ENCODE results near the gene ZMAT3. TPM values are rescaled to one million over a fixed set of nuclear protein-coding genes. Genes with fewer than 3 reads are reported as not detected.
A peak's percentile ranks its signal among the peaks of the same experiment; 100 is the strongest.
"Not testable (repeated sequence)": the region's sequence is repeated elsewhere in the genome, so short reads cannot be mapped to it uniquely, and the experiment has no call there.

The ZMAT3 gene
- total and polyA plus RNA-seq, 2 of the 13 experiments (the other 11 are each of a cell fraction or from before 2014, with no cell fraction given): 11.4 to 11.7 TPM

- in situ Hi-C loops (cut with HindIII; ENCODE audit: extremely low pct_ligation_motif_present, low pct_unique_long_range_greater_than_20kb); POLR2A ChIA-PET; H2AFZ ChIP-seq (ENCODE audit: low read length); H4K20me1 ChIP-seq (ENCODE audit: insufficient read depth, low read length); CTCF ChIA-PET (ENCODE audit: low intra/inter-chr PET ratio, low total read pairs); BruUV-seq (replicated peaks); H3K36me3 ChIP-seq (replicated peaks in 1 of 2; ENCODE audit: control insufficient read depth in 1 of 2, insufficient read depth in 2 of 2, low read length in 2 of 2); H3K9me3 ChIP-seq (ENCODE audit: low read length); H3K27me3 ChIP-seq (ENCODE audit: control insufficient read depth in 1 of 2, insufficient read depth in 2 of 2, low read length in 2 of 2); H3K4me3 ChIP-seq (replicated peaks in 1 of 3; ENCODE audit: insufficient read depth in 1 of 3, low read depth in 2 of 3, low read length in 3 of 3); TF ChIP-seq FOXA1, NR2F6 (IDR thresholded peaks at IDR 0.05): not testable (repeated sequence)
- H3K27ac ChIP-seq (ENCODE audit: extremely low read length, insufficient read depth, low read length): peak overlapping the region; percentile 68
- peaks cover 38% of the 10 kb centered on the region for H3K79me2 ChIP-seq (ENCODE audit: insufficient read depth, low read length)
- intact Hi-C loops (cut with micrococcal nuclease; ENCODE audit: unreplicated experiment): loop anchor here (2.0 kb wide), 1 partner anchor 24 kb away; no protein-coding TSS in a partner anchor
- DNase-seq (ENCODE audit: low spot score) (peak; percentile 77), ATAC-seq (peak; percentile 88), FAIRE-seq (peak; percentile 60)
- peak overlapping the region; percentile 62 for H3K4me2 ChIP-seq (ENCODE audit: low read depth, low read length)
- WGBS (ENCODE audit: low lambda C conversion rate): 42% methylated on average over 3 of the region's 4 CpGs
- peaks cover 25% of the 10 kb centered on the region for H3K4me1 ChIP-seq (ENCODE audit: insufficient read depth, low read length)
- H3K9ac ChIP-seq (ENCODE audit: insufficient read depth, low read depth, low read length): peak overlapping the region; percentile 21; the same call in 1 of the 2 replicates
- TF ChIP-seq ZBTB7A (CRISPR knock-in tag; IDR thresholded peaks at IDR 0.05) (peak; percentile 54; the same call in 1 of the 2 replicates), POLR2AphosphoS5 (IDR thresholded peaks at IDR 0.05; ENCODE audit: low read depth, low read length) (0 out of 2 replicates have a peak, but pooled peaks have one; percentile 25), POGZ (CRISPR knock-in tag; IDR thresholded peaks at IDR 0.05) (peak; percentile 13; the same call in 1 of the 2 replicates), ZNF292 (CRISPR knock-in tag; IDR thresholded peaks at IDR 0.05; ENCODE audit: borderline replicate concordance, low read depth) (peak; percentile 71; the same call in 1 of the 2 replicates), FOXO1 (CRISPR knock-in tag; IDR thresholded peaks at IDR 0.05) (0 out of 2 replicates have a peak, but pooled peaks have one; percentile 19), FOXA1 (CRISPR knock-in tag; IDR thresholded peaks at IDR 0.05) (peak; percentile 64), GFI1 (CRISPR knock-in tag; IDR thresholded peaks at IDR 0.05; ENCODE audit: borderline replicate concordance) (0 out of 2 replicates have a peak, but pooled peaks have one; percentile 41), NR2F6 (CRISPR knock-in tag; IDR thresholded peaks at IDR 0.05) (0 out of 2 replicates have a peak, but pooled peaks have one; percentile 7), ZNF574 (CRISPR knock-in tag; IDR thresholded peaks at IDR 0.05) (peak; percentile 29; the same call in 1 of the 2 replicates), DRAP1 (CRISPR knock-in tag; IDR thresholded peaks at IDR 0.05) (peak; percentile 72), ZNF281 (CRISPR knock-in tag; IDR thresholded peaks at IDR 0.05; ENCODE audit: borderline replicate concordance) (peak; percentile 89), ARID4A (CRISPR knock-in tag; IDR thresholded peaks at IDR 0.05; ENCODE audit: borderline replicate concordance) (peak; percentile 24; the same call in 1 of the 2 replicates), SAP130 (CRISPR knock-in tag; IDR thresholded peaks at IDR 0.05; ENCODE audit: low read depth) (peak; percentile 20; the same call in 1 of the 2 replicates), FOXA3 (CRISPR knock-in tag; IDR thresholded peaks at IDR 0.05) (peak; percentile 64)
Observed at GRCh38 chr3:179038899-179039251, 32.7 kb downstream of the ZMAT3 start.
